Measurements from ENCODE around the gene LAMTOR1.

DNA sequence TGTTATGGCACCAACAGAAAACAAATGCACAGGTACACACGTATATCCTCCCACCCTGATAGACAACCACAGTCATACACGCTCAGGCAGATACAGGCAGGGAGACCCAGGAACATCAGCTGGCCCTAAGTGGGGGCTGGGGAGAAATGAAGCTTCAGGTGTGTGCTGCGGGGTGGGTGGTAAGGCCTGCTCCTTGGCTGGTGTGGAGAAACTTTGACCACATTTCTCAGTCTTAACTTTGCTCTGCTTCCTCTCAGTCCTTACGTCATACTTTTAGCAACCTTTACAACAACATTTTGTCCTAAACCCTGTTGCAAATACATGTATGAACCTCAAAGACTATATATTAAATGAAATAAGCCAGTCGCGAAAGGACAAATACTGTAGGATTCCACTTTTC, 16.1 kb upstream of the LAMTOR1 start:
- TF ChIP-seq, protein P1, sequence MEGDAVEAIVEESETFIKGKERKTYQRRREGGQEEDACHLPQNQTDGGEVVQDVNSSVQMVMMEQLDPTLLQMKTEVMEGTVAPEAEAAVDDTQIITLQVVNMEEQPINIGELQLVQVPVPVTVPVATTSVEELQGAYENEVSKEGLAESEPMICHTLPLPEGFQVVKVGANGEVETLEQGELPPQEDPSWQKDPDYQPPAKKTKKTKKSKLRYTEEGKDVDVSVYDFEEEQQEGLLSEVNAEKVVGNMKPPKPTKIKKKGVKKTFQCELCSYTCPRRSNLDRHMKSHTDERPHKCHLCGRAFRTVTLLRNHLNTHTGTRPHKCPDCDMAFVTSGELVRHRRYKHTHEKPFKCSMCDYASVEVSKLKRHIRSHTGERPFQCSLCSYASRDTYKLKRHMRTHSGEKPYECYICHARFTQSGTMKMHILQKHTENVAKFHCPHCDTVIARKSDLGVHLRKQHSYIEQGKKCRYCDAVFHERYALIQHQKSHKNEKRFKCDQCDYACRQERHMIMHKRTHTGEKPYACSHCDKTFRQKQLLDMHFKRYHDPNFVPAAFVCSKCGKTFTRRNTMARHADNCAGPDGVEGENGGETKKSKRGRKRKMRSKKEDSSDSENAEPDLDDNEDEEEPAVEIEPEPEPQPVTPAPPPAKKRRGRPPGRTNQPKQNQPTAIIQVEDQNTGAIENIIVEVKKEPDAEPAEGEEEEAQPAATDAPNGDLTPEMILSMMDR (optimal IDR thresholded peaks at IDR 0.05 in 1 of 3, IDR thresholded peaks at IDR 0.05 in 1 of 3, conservative IDR thresholded peaks at IDR 0.05 in 1 of 3; ENCODE audit: extremely low read depth in 1 of 3, insufficient read depth in 2 of 3, low read length in 3 of 3), result no peak
- TF ChIP-seq EZH2 (IDR thresholded peaks at IDR 0.05; ENCODE audit: low read length), result no peak
